Uterus (tissue), 4 donors: ENCODE measurements around the gene LGALS7B. TPM values are rescaled to one million over a fixed set of nuclear protein-coding genes. Genes with fewer than 3 reads are reported as not detected.

ENCODE experiments used
- DNase-seq, 2 donors: peaks; one replicate each; pipeline ENCODE4 v3.0.0-alpha.2; 2019 to 2020
- H3K27ac ChIP-seq, 2 donors: fragments of 200-600 bp; sonication (generic); 1 replicate in 1 of 2; 2 replicates in 1 of 2; pipeline ENCODE4 v1.5.1; 2016 to 2018
- H3K27me3 ChIP-seq, 2 donors: fragments of 200-600 bp; sonication (generic); one replicate each; pipeline ENCODE4 v1.5.1; 2018 to 2019; ENCODE audit warnings: control low read depth in 1 of 2
- H3K36me3 ChIP-seq, 2 donors: fragments of 200-600 bp; sonication (generic); one replicate each; pipeline ENCODE4 v1.5.1; 2019; ENCODE audit warnings: control low read depth in 1 of 2
- H3K4me1 ChIP-seq, 2 donors: fragments of 200-600 bp; sonication (generic); one replicate each; pipeline ENCODE4 v1.5.1; 2018 to 2019; ENCODE audit warnings: control low read depth in 1 of 2
- H3K4me3 ChIP-seq, 2 donors: fragments of 200-600 bp; sonication (generic); 1 replicate in 1 of 2; 2 replicates in 1 of 2; pipeline ENCODE4 v1.5.1; 2018 to 2019; ENCODE audit warnings: mild to moderate bottlenecking in 1 of 2
- H3K9me3 ChIP-seq, 2 donors: fragments of 200-600 bp; sonication (generic); one replicate each; pipeline ENCODE4 v1.5.1; 2019; ENCODE audit warnings: control low read depth in 1 of 2
- CTCF ChIP-seq, 4 experiments: fragments of 200-600 bp in 2 of 4; fragments of 450-650 bp in 2 of 4; sonication (generic) in 2 of 4; IDR thresholded peaks; one replicate each; pipeline ENCODE4 v1.5.1; 2016 to 2019; ENCODE audit warnings: antibody characterized with exemption in 4 of 4, mild to moderate bottlenecking in 2 of 4, moderate library complexity in 1 of 4
- POLR2A ChIP-seq, 2 donors: fragments of 450-650 bp; IDR thresholded peaks; one replicate each; pipeline ENCODE4 v1.6.1; 2016; ENCODE audit warnings: antibody characterized with exemption in 2 of 2, mild to moderate bottlenecking in 1 of 2, moderate library complexity in 1 of 2
- intact Hi-C: fragments of 100-400 bp; cut with DNase I; formaldehyde crosslinking; loops from one replicate; pipeline ENCODE4 v1.15.1; 2023; ENCODE audit warnings: low total_unique reads
- total RNA-seq, 4 donors: library from RNA; depleted of rRNA in 3 of 4; stranded (reverse); fragments of >200 nt in 3 of 4; gene quantifications; one replicate each; pipeline versions ENCODE4 v1.1.0 to v1.2.4, GENCODE V29; 2014 to 2023
- donor health status: DM: yes; HTN: yes; CAD: no.

LGALS7B gene
- total RNA-seq, 4 donors from 2014 or later = 1.1 to 6.2 TPM; not detected in 2

- H3K27ac ChIP-seq = no peak overlapping the region
- no peaks in the 10 kb centered on the region for H3K9me3 ChIP-seq
- no peaks in the 10 kb centered on the region for H3K27me3 ChIP-seq
- intact Hi-C loops = no loop called here
- no peaks in the 10 kb centered on the region for H3K36me3 ChIP-seq
- H3K4me3 ChIP-seq = no peak overlapping the region
- DNase-seq = no peak
- no peaks in the 10 kb centered on the region for H3K4me1 ChIP-seq
- no peak for TF ChIP-seq POLR2A (IDR thresholded peaks at IDR 0.05)
- no peak for TF ChIP-seq CTCF (IDR thresholded peaks at IDR 0.05)
Observed at GRCh38 chr19:38799104-38799503, 10.1 kb downstream of the LGALS7B start.

- intact Hi-C loops = no loop called here
- Histone ChIP-seq H3K4me1 (no peaks in the 10 kb centered on the region), H3K4me3 (no peak overlapping the region), H3K9me3 (no peaks in the 10 kb centered on the region), H3K27me3 (no peaks in the 10 kb centered on the region), H3K36me3 (no peaks in the 10 kb centered on the region), H3K27ac (no peak overlapping the region)
- no peak for DNase-seq
- TF ChIP-seq CTCF (IDR thresholded peaks at IDR 0.05) (no peak), POLR2A (IDR thresholded peaks at IDR 0.05) (no peak)
Observed at GRCh38 chr19:38800577-38801347, 11.8 kb downstream of the LGALS7B start.

- Histone ChIP-seq H3K9me3 (no peaks in the 10 kb centered on the region), H3K27me3 (no peaks in the 10 kb centered on the region), H3K4me1 (no peaks in the 10 kb centered on the region), H3K4me3 (no peak overlapping the region), H3K36me3 (no peaks in the 10 kb centered on the region), H3K27ac (no peak overlapping the region)
- DNase-seq = no peak
- no peak for TF ChIP-seq CTCF (IDR thresholded peaks at IDR 0.05)
- no peak for TF ChIP-seq POLR2A (IDR thresholded peaks at IDR 0.05)
- intact Hi-C loops = no loop called here
Observed at GRCh38 chr19:38801359-38802095, 12.5 kb downstream of the LGALS7B start.

- intact Hi-C loops = no loop called here
- no peaks in the 10 kb centered on the region for H3K36me3 ChIP-seq
Observed at GRCh38 chr19:38803543-38803942, 14.5 kb downstream of the LGALS7B start.

More at GRCh38 chr19:38803543-38803942, 14.5 kb downstream of the LGALS7B start:
- Histone ChIP-seq H3K27me3 (no peaks in the 10 kb centered on the region), H3K4me1 (no peaks in the 10 kb centered on the region), H3K9me3 (no peaks in the 10 kb centered on the region), H3K4me3 (no peak overlapping the region), H3K27ac (no peak overlapping the region)
- DNase-seq = no peak
- TF ChIP-seq POLR2A (IDR thresholded peaks at IDR 0.05) (no peak), CTCF (IDR thresholded peaks at IDR 0.05) (no peak)
